GM18873 (cell line): Measurements from ENCODE around the gene LRRC8D.

Source experiments
- ATAC-seq: cut with Tn5 transposase; IDR thresholded peaks from one replicate; pipeline ENCODE4 v1.9.1; 2021; ENCODE audit warnings: mild to moderate bottlenecking, moderate library complexity, moderate number of reproducible peaks; ENCODE audit not compliant: unreplicated experiment, low FRiP score

Gene LRRC8D

GRCh38 chr1:89806616-89807015, 14.2 kb upstream of the LRRC8D start:
- ATAC-seq: no peak

GRCh38 chr1:89807503-89807902, 13.3 kb upstream of the LRRC8D start:
- ATAC-seq: no peak

GRCh38 chr1:89807983-89808382, 12.8 kb upstream of the LRRC8D start:
- no peak for ATAC-seq

- ATAC-seq: no peak
Measured at GRCh38 chr1:89808441-89809117, 12.3 kb upstream of the LRRC8D start.

GRCh38 chr1:89809556-89809955, 11.3 kb upstream of the LRRC8D start:
- no peak for ATAC-seq

- ATAC-seq: no peak
Measured at GRCh38 chr1:89810302-89810701, 10.5 kb upstream of the LRRC8D start.

- no peak for ATAC-seq
Measured at GRCh38 chr1:89810880-89811279, 10.0 kb upstream of the LRRC8D start.

GRCh38 chr1:89812992-89813391, 7.8 kb upstream of the LRRC8D start:
- no peak for ATAC-seq

- ATAC-seq: no peak
Measured at GRCh38 chr1:89815040-89815439, 5.8 kb upstream of the LRRC8D start.

GRCh38 chr1:89815611-89816010, 5.2 kb upstream of the LRRC8D start:
- no peak for ATAC-seq

- no peak for ATAC-seq
Measured at GRCh38 chr1:89816366-89816765, 4.5 kb upstream of the LRRC8D start.

- peak; percentile 40 for ATAC-seq
Measured at GRCh38 chr1:89821322-89822108, 683 bp downstream of the LRRC8D start.

- no peak for ATAC-seq
Measured at GRCh38 chr1:89822109-89822962, 1.5 kb downstream of the LRRC8D start.

- no peak for ATAC-seq
Measured at GRCh38 chr1:89822999-89823628, 2.3 kb downstream of the LRRC8D start.

GRCh38 chr1:89823679-89824292, 3.0 kb downstream of the LRRC8D start:
- no peak for ATAC-seq

GRCh38 chr1:89826594-89826993, 5.8 kb downstream of the LRRC8D start:
- no peak for ATAC-seq

- ATAC-seq: no peak
Measured at GRCh38 chr1:89827330-89827729, 6.5 kb downstream of the LRRC8D start.

GRCh38 chr1:89827902-89828301, 7.1 kb downstream of the LRRC8D start:
- ATAC-seq: no peak

GRCh38 chr1:89829186-89829585, 8.4 kb downstream of the LRRC8D start:
- no peak for ATAC-seq

- ATAC-seq: no peak
Measured at GRCh38 chr1:89831462-89832120, 10.8 kb downstream of the LRRC8D start.
